Left renal pelvis (tissue), 4 donors: ENCODE results near the gene ZFYVE21. TPM values are rescaled to one million over a fixed set of nuclear protein-coding genes. Genes with fewer than 3 reads are reported as not detected.

Experiments
- DNase-seq, 4 donors: peaks; one replicate each; pipeline ENCODE4 v3.0.0-alpha.2; 2013; ENCODE audit warnings: low read depth in 4 of 4, low spot score in 3 of 4
- polyA plus RNA-seq, 4 donors: library from polyadenylated mRNA; unstranded; fragments of 120-200 nt; gene quantifications; one replicate each; pipeline ENCODE4 v1.2.1, GENCODE V29; 2013; ENCODE audit not compliant: insufficient read length in 4 of 4

ZFYVE21 gene
- polyA plus RNA-seq: 10 to 100 TPM; 50.6 to 60.4 (median 55.2) TPM

- DNase-seq: peak; percentile 97 to 99 (median 98)
Measured at GRCh38 chr14:103715052-103716000, at the start of gene ZFYVE21, which contains the start of gene XRCC3. Gene ZFYVE21, plus strand, starts transcription at chr14:103715810. Its CDS starts 32 bp downstream, at chr14:103715842. Gene XRCC3, minus strand, starts transcription at chr14:103715451. Its CDS starts 4,364 bp downstream, at chr14:103711087.

- no peak for DNase-seq
Measured at GRCh38 chr14:103667671-103668070, 47.9 kb upstream of the ZFYVE21 start.

- DNase-seq: no peak
Measured at GRCh38 chr14:103668117-103668516, 47.5 kb upstream of the ZFYVE21 start.

GRCh38 chr14:103669370-103669769 lies 46.2 kb upstream of the ZFYVE21 start:
- DNase-seq: no peak

- DNase-seq: no peak
Measured at GRCh38 chr14:103671911-103672310, 43.7 kb upstream of the ZFYVE21 start.

- DNase-seq: no peak
Measured at GRCh38 chr14:103675957-103676356, 39.7 kb upstream of the ZFYVE21 start.

- no peak for DNase-seq
Measured at GRCh38 chr14:103676881-103677675, 38.5 kb upstream of the ZFYVE21 start.

GRCh38 chr14:103679351-103679750 lies 36.3 kb upstream of the ZFYVE21 start:
- DNase-seq: no peak

- no peak for DNase-seq
Measured at GRCh38 chr14:103680491-103681231, 34.9 kb upstream of the ZFYVE21 start.

GRCh38 chr14:103683139-103683538 lies 32.5 kb upstream of the ZFYVE21 start:
- DNase-seq: no peak

GRCh38 chr14:103684471-103684870 lies 31.1 kb upstream of the ZFYVE21 start:
- no peak for DNase-seq

GRCh38 chr14:103684871-103685270 lies 30.7 kb upstream of the ZFYVE21 start:
- DNase-seq: no peak

GRCh38 chr14:103685276-103686211 lies 30.1 kb upstream of the ZFYVE21 start:
- no peak for DNase-seq

GRCh38 chr14:103686831-103687485 lies 28.7 kb upstream of the ZFYVE21 start:
- DNase-seq: no peak

GRCh38 chr14:103687712-103688111 lies 27.9 kb upstream of the ZFYVE21 start:
- DNase-seq: no peak

- DNase-seq: no peak
Measured at GRCh38 chr14:103688441-103688840, 27.2 kb upstream of the ZFYVE21 start.

GRCh38 chr14:103688906-103689902 lies 26.4 kb upstream of the ZFYVE21 start:
- DNase-seq: no peak

- DNase-seq: no peak
Measured at GRCh38 chr14:103690332-103690731, 25.3 kb upstream of the ZFYVE21 start.
